Measurements from ENCODE around the gene CRACDL.

Gene CRACDL

DNA sequence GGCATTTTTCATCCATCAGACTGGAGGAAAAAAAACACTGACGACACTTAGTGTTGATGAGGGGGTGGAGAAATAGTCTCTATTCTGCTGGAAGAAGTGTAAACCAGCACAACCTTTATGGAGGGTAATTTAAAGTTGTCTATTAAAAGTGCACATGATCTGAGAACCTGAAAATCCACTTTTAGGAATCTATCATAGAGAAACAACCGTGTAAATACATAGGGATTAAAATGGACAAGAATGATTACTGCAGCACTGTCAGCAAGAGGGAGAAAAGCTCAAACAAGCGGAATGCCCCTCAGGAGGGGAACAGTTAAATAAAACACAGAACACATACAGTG, 125.5 kb downstream of the CRACDL start:
- TF ChIP-seq FOXP2 (optimal IDR thresholded peaks at IDR 0.05; ENCODE audit: borderline replicate concordance, extremely low read depth, extremely low read length, insufficient read depth) (no peak), TAF1 (IDR thresholded peaks at IDR 0.05; ENCODE audit: borderline replicate concordance, insufficient read depth, low read length) (no peak)

GRCh38 chr2:98809878-98810587, 126.0 kb downstream of the CRACDL start:
- TF ChIP-seq FOXP2 (optimal IDR thresholded peaks at IDR 0.05; ENCODE audit: borderline replicate concordance, extremely low read depth, extremely low read length, insufficient read depth), result no peak
- TF ChIP-seq TAF1 (IDR thresholded peaks at IDR 0.05; ENCODE audit: borderline replicate concordance, insufficient read depth, low read length), result no peak
- no peak for TF ChIP-seq POLR2AphosphoS5 (IDR thresholded peaks at IDR 0.05; ENCODE audit: low read depth, low read length)
- no peak for TF ChIP-seq REST (IDR thresholded peaks at IDR 0.05; ENCODE audit: insufficient read depth in 1 of 2, low read depth in 2 of 2, low read length in 2 of 2)
- TF ChIP-seq SIN3A (IDR thresholded peaks at IDR 0.05; ENCODE audit: borderline replicate concordance, insufficient read depth, low read length), result no peak

GRCh38 chr2:98809116-98809515, 126.9 kb downstream of the CRACDL start:
- no peak for TF ChIP-seq TAF1 (IDR thresholded peaks at IDR 0.05; ENCODE audit: borderline replicate concordance, insufficient read depth, low read length)
- TF ChIP-seq REST (IDR thresholded peaks at IDR 0.05; ENCODE audit: insufficient read depth in 1 of 2, low read depth in 2 of 2, low read length in 2 of 2), result no peak
- no peak for TF ChIP-seq SIN3A (IDR thresholded peaks at IDR 0.05; ENCODE audit: borderline replicate concordance, insufficient read depth, low read length)
- no peak for TF ChIP-seq POLR2AphosphoS5 (IDR thresholded peaks at IDR 0.05; ENCODE audit: low read depth, low read length)
- no peak for TF ChIP-seq FOXP2 (optimal IDR thresholded peaks at IDR 0.05; ENCODE audit: borderline replicate concordance, extremely low read depth, extremely low read length, insufficient read depth)

- TF ChIP-seq FOXP2 (optimal IDR thresholded peaks at IDR 0.05; ENCODE audit: borderline replicate concordance, extremely low read depth, extremely low read length, insufficient read depth) (no peak), POLR2AphosphoS5 (IDR thresholded peaks at IDR 0.05; ENCODE audit: low read depth, low read length) (no peak), SIN3A (IDR thresholded peaks at IDR 0.05; ENCODE audit: borderline replicate concordance, insufficient read depth, low read length) (no peak), TAF1 (IDR thresholded peaks at IDR 0.05; ENCODE audit: borderline replicate concordance, insufficient read depth, low read length) (no peak), REST (IDR thresholded peaks at IDR 0.05; ENCODE audit: insufficient read depth in 1 of 2, low read depth in 2 of 2, low read length in 2 of 2) (no peak)
Observed at GRCh38 chr2:98808546-98808945, 127.5 kb downstream of the CRACDL start.

GRCh38 chr2:98807929-98808328, 128.1 kb downstream of the CRACDL start:
- TF ChIP-seq REST (IDR thresholded peaks at IDR 0.05; ENCODE audit: insufficient read depth in 1 of 2, low read depth in 2 of 2, low read length in 2 of 2) (no peak), FOXP2 (optimal IDR thresholded peaks at IDR 0.05; ENCODE audit: borderline replicate concordance, extremely low read depth, extremely low read length, insufficient read depth) (no peak), POLR2AphosphoS5 (IDR thresholded peaks at IDR 0.05; ENCODE audit: low read depth, low read length) (no peak)
